Endodermal cell (in vitro differentiated cells): ENCODE data around the gene IRF6. TPM values are rescaled to one million over a fixed set of nuclear protein-coding genes. Genes with fewer than 3 reads are reported as not detected.

Source experiments
- DNase-seq: peaks from one replicate; pipeline ENCODE4 v3.0.0-alpha.2; 2017
- H3K27ac ChIP-seq: 2 replicates; pipeline ENCODE4 v1.5.1; 2013; ENCODE audit warnings: mild to moderate bottlenecking, low read depth, low read length, moderate library complexity
- H3K27me3 ChIP-seq: 2 replicates; pipeline ENCODE4 v1.6.1; 2013; ENCODE audit warnings: mild to moderate bottlenecking, low read length, moderate library complexity; ENCODE audit not compliant: insufficient read depth, control insufficient read depth, poor library complexity, severe bottlenecking
- H3K36me3 ChIP-seq: 2 replicates; pipeline ENCODE4 v1.7.0; 2013; ENCODE audit warnings: mild to moderate bottlenecking, low read length, moderate library complexity; ENCODE audit not compliant: control insufficient read depth, insufficient read depth
- H3K4me1 ChIP-seq: one replicate; pipeline ENCODE4 v1.7.0; 2013; ENCODE audit warnings: low read length; ENCODE audit not compliant: control insufficient read depth, insufficient read depth
- H3K4me3 ChIP-seq: 2 replicates; pipeline ENCODE4 v1.5.1; 2013; ENCODE audit warnings: mild to moderate bottlenecking, low read length, moderate library complexity
- H3K9ac ChIP-seq: 2 replicates; pipeline ENCODE4 v1.6.1; 2013; ENCODE audit warnings: mild to moderate bottlenecking, low read length, moderate library complexity; ENCODE audit not compliant: poor library complexity, severe bottlenecking; ENCODE audit errors: extremely low read depth
- H3K9me3 ChIP-seq: 2 replicates; pipeline ENCODE4 v1.6.1; 2013; ENCODE audit warnings: mild to moderate bottlenecking, low read length, moderate library complexity; ENCODE audit not compliant: control insufficient read depth
- H3K27ac Mint-ChIP-seq: 2 replicates; pipeline ENCODE4 v1.8.0; 2020; ENCODE audit warnings: mixed read lengths
- H3K27me3 Mint-ChIP-seq: 2 replicates; pipeline ENCODE4 v1.8.0; 2021; ENCODE audit warnings: mild to moderate bottlenecking, mixed read lengths; ENCODE audit not compliant: insufficient read depth
- H3K36me3 Mint-ChIP-seq: 2 replicates; pipeline ENCODE4 v1.8.0; 2020; ENCODE audit warnings: low read depth, mixed read lengths
- H3K4me1 Mint-ChIP-seq: 2 replicates; pipeline ENCODE4 v1.8.0; 2020; ENCODE audit warnings: mixed read lengths
- H3K4me3 Mint-ChIP-seq: 2 replicates; pipeline ENCODE4 v1.8.0; 2020; ENCODE audit warnings: mild to moderate bottlenecking, moderate library complexity, mixed read lengths
- H3K9me3 Mint-ChIP-seq: 2 replicates; pipeline ENCODE4 v1.8.0; 2020; ENCODE audit warnings: mild to moderate bottlenecking, mixed read lengths
- CTCF ChIP-seq: fragments of 200-600 bp; sonication (generic); conservative IDR thresholded peaks from 2 replicates; pipeline ENCODE4 v1.5.0; 2021; ENCODE audit warnings: antibody characterized with exemption, mild to moderate bottlenecking
- WGBS, 2 experiments: methylation state at CpG; one replicate each; pipeline versions ENCODE4 v1.1.5 to v1.1.7; 2013; ENCODE audit warnings: missing lambda C conversion rate in 2 of 2, mixed read lengths in 1 of 2; ENCODE audit not compliant: insufficient coverage in 1 of 2, insufficient read length in 1 of 2; 5-methylcytosine and 5-hydroxymethylcytosine counted together
- total RNA-seq, 2 donors: library from RNA; stranded (reverse); fragmentation: NEBNext Ultra II Directional in 1 of 2; extraction: Animal tissue kit (Norgen Biotek cat#: 25700) in 1 of 2; gene quantifications; 2 replicates in 1 of 2; 3 replicates in 1 of 2; pipeline ENCODE4 v1.2.1, GENCODE V29; 2021

Gene IRF6
- total RNA-seq, 2 donors from 2014 or later = 13.8 to 18.2 TPM

DNA sequence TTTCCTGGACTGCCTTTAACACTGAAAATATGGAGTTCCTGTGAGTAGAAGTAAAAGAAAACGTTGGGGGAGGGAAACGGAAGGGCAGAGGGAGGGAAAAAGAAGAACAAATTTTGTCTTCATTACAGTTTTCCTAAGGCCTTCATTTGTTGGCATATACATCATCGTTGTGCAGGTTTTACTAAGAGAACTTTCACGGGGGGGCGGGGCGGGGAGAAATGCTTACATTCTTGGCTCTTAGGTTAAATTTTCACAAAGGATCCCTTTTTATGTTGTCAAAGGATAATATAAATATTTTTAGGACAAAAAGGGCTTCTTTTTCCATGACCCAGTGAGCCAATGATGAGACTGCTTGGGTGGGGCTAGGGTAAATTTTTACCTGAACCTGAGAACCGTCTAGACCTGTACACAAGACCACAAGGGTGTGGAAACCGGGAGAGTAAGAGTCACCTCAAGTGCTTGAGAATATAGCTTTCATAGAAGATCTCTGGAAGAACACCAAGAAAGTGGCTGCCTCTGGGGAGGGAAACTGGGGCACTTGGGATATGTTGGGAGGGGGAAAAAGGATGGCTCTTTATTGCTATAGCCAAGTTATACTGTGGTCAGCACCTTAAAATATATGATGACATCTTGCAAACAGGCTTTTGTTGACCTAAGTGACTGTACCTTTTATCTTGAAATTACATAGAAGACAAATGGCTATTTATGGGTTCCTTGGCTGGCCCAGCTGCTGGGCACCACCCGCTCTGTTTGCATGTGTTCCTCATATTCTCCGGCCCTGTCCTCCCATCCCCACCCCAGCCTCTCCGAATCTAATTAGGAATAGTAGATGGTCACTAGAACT is 19.9 kb upstream of the IRF6 start:
- peaks cover 15% of the 10 kb centered on the region for H3K27me3 ChIP-seq
- no peak overlapping the region for H3K27ac Mint-ChIP-seq
- peaks cover 7% of the 10 kb centered on the region for H3K36me3 ChIP-seq
- TF ChIP-seq CTCF = no peak
- no peak for DNase-seq
- no peaks in the 10 kb centered on the region for H3K9me3 Mint-ChIP-seq
- peaks cover 1% of the 10 kb centered on the region for H3K36me3 Mint-ChIP-seq
- H3K4me3 ChIP-seq = no peak overlapping the region
- no peaks in the 10 kb centered on the region for H3K9me3 ChIP-seq
- peaks cover 2% of the 10 kb centered on the region for H3K4me1 Mint-ChIP-seq
- 84 to 89% methylated on average over 4 to 11 of the region's 11 CpGs for WGBS, 2 experiments
- no peak overlapping the region for H3K27ac ChIP-seq
- H3K27me3 Mint-ChIP-seq = peaks cover 4% of the 10 kb centered on the region
- H3K4me3 Mint-ChIP-seq = no peak overlapping the region
- no peak overlapping the region for H3K9ac ChIP-seq
- no peaks in the 10 kb centered on the region for H3K4me1 ChIP-seq

GRCh38 chr1:209823143-209824041 is 17.4 kb upstream of the IRF6 start:
- Mint-ChIP-seq H3K4me1 (no peaks in the 10 kb centered on the region), H3K4me3 (no peak overlapping the region), H3K9me3 (no peaks in the 10 kb centered on the region), H3K27ac (no peak overlapping the region), H3K27me3 (peaks cover 16% of the 10 kb centered on the region), H3K36me3 (no peaks in the 10 kb centered on the region)
- Histone ChIP-seq H3K27ac (no peak overlapping the region), H3K4me3 (no peak overlapping the region), H3K9ac (no peak overlapping the region), H3K9me3 (no peaks in the 10 kb centered on the region), H3K36me3 (no peaks in the 10 kb centered on the region), H3K4me1 (no peaks in the 10 kb centered on the region), H3K27me3 (peaks cover 37% of the 10 kb centered on the region)
- TF ChIP-seq CTCF = peak; percentile 87
- 47 to 52% methylated on average over 6 to 12 of the region's 12 CpGs for WGBS, 2 experiments
- no peak for DNase-seq

DNA sequence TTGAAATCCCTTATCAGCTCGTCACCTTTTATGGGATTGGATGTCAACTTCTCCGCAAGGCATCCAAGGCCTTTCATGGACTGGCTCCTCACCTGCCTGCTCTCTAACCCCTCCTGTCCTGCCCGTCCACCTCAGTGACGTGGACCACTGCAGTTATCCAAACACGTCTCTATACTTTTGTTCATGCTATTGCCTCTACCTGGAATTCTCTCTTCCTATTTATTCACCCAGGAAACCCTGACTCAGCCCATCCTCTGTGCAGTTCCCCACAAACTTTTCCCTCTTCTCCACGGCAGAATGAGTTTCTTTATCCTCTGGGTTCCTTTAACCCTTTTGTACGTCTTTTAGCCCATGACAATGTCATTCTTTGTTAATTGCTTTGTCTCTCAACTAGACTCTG is 16.8 kb upstream of the IRF6 start:
- 84 to 89% methylated on average over 7 of the region's 7 CpGs for WGBS, 2 experiments
- H3K36me3 Mint-ChIP-seq = no peaks in the 10 kb centered on the region
- Histone ChIP-seq H3K9me3 (no peaks in the 10 kb centered on the region), H3K4me1 (no peaks in the 10 kb centered on the region), H3K27ac (no peak overlapping the region), H3K4me3 (no peak overlapping the region), H3K27me3 (peaks cover 37% of the 10 kb centered on the region), H3K9ac (no peak overlapping the region), H3K36me3 (no peaks in the 10 kb centered on the region)
- H3K4me3 Mint-ChIP-seq = no peak overlapping the region
- no peak for TF ChIP-seq CTCF
- H3K9me3 Mint-ChIP-seq = no peaks in the 10 kb centered on the region
- H3K4me1 Mint-ChIP-seq = no peaks in the 10 kb centered on the region
- H3K27ac Mint-ChIP-seq = no peak overlapping the region
- DNase-seq = no peak
- H3K27me3 Mint-ChIP-seq = peaks cover 18% of the 10 kb centered on the region
